ENCODE data around the gene DCHS1. TPM values are rescaled to one million over a fixed set of nuclear protein-coding genes. Genes with fewer than 3 reads are reported as not detected.

Gene DCHS1
- total and polyA plus RNA-seq, 2 of the 13 experiments (the other 11 are each of a cell fraction or from before 2014, with no cell fraction given): under 0.01 to 0.03 TPM

DNA sequence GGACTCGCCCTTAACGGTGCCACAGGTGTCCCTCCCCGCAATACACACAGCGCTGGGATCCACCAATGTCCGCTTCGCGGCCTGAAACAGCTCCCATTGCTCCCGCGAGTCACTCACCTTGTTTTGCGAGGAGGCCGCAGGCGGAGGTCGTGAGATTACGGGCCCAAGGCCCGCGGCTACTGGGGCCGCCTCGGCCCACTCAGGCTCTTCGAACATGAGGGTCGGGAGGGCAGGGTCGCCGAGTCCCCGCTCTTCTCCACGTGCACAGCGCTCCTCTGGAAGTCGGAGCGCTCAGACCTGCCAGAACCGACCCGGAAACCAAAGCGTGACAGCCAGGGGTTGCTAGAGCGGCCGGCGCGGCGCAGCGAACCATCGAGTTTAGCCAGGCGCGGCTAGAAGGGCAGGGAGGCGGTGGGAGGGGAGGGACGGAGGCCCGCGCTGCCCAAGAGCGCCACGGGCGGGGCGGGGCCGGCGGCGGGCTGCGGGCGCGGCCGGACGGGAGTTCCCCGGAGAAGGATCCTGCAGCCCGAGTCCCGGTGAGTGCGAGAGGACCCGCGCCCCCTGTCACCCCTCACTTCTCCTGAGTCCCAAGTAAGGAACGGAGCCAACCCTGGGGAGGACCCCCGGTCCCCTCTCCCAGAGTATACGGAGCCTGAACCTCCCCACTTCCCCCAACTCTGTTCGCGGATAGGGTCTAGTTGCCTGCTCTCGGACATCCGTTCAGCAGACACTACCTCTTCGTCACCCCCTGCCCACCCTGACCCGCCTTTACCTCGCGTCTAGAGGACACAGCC lies 52.1 kb downstream of the DCHS1 start, which contains the start of the genes ILK and RRP8 (continued):
- TF ChIP-seq, protein P1, sequence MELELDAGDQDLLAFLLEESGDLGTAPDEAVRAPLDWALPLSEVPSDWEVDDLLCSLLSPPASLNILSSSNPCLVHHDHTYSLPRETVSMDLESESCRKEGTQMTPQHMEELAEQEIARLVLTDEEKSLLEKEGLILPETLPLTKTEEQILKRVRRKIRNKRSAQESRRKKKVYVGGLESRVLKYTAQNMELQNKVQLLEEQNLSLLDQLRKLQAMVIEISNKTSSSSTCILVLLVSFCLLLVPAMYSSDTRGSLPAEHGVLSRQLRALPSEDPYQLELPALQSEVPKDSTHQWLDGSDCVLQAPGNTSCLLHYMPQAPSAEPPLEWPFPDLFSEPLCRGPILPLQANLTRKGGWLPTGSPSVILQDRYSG (CRISPR knock-in tag; IDR thresholded peaks at IDR 0.05): no peak
- TF ChIP-seq ZNF777 (CRISPR knock-in tag; IDR thresholded peaks at IDR 0.05): peak; percentile 29; the same call in 1 of the 2 replicates
- 0 out of 2 replicates have a peak, but pooled peaks have one; percentile 63 for TF ChIP-seq KLF15 (CRISPR knock-in tag; IDR thresholded peaks at IDR 0.05; ENCODE audit: borderline replicate concordance)
- peak; percentile 86 for TF ChIP-seq ZBTB38 (CRISPR knock-in tag; IDR thresholded peaks at IDR 0.05)
- TF ChIP-seq TRIM24 (CRISPR knock-in tag; IDR thresholded peaks at IDR 0.05): peak; percentile 30; the same call in 1 of the 2 replicates
- TF ChIP-seq BORCS8-MEF2B (CRISPR knock-in tag; IDR thresholded peaks at IDR 0.05): peak; percentile 79; the same call in 1 of the 2 replicates
- TF ChIP-seq ZNF329 (CRISPR knock-in tag; IDR thresholded peaks at IDR 0.05; ENCODE audit: low read depth): peak; percentile 87
- TF ChIP-seq SOX6 (IDR thresholded peaks at IDR 0.05): no peak
- TF ChIP-seq SOX6 (CRISPR knock-in tag; IDR thresholded peaks at IDR 0.05): peak; percentile 57
- peak; percentile 68; the same call in 1 of the 2 replicates for TF ChIP-seq HNRNPUL1 (IDR thresholded peaks at IDR 0.05; ENCODE audit: low read depth, low read length)
- TF ChIP-seq, protein P2, sequence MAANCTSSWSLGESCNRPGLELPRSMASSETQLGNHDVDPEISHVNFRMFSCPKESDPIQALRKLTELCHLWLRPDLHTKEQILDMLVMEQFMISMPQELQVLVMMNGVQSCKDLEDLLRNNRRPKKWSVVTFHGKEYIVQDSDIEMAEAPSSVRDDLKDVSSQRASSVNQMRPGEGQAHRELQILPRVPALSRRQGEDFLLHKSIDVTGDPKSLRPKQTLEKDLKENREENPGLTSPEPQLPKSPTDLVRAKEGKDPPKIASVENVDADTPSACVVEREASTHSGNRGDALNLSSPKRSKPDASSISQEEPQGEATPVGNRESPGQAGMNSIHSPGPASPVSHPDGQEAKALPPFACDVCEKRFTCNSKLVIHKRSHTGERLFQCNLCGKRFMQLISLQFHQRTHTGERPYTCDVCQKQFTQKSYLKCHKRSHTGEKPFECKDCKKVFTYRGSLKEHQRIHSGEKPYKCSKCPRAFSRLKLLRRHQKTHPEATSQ (CRISPR knock-in tag; IDR thresholded peaks at IDR 0.05; ENCODE audit: borderline replicate concordance): peak; percentile 29; the same call in 1 of the 2 replicates
- TF ChIP-seq CENPT (CRISPR knock-in tag; IDR thresholded peaks at IDR 0.05; ENCODE audit: low read depth): no peak; the same call in 1 of the 2 replicates
- no peak for TF ChIP-seq RBAK (CRISPR knock-in tag; IDR thresholded peaks at IDR 0.05)
- peak; percentile 94 for TF ChIP-seq GABPB1 (CRISPR knock-in tag; IDR thresholded peaks at IDR 0.05)
- TF ChIP-seq, protein P3, sequence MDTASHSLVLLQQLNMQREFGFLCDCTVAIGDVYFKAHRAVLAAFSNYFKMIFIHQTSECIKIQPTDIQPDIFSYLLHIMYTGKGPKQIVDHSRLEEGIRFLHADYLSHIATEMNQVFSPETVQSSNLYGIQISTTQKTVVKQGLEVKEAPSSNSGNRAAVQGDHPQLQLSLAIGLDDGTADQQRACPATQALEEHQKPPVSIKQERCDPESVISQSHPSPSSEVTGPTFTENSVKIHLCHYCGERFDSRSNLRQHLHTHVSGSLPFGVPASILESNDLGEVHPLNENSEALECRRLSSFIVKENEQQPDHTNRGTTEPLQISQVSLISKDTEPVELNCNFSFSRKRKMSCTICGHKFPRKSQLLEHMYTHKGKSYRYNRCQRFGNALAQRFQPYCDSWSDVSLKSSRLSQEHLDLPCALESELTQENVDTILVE (CRISPR knock-in tag; IDR thresholded peaks at IDR 0.05): peak; percentile 86; the same call in 1 of the 2 replicates
- TF ChIP-seq, protein P4, sequence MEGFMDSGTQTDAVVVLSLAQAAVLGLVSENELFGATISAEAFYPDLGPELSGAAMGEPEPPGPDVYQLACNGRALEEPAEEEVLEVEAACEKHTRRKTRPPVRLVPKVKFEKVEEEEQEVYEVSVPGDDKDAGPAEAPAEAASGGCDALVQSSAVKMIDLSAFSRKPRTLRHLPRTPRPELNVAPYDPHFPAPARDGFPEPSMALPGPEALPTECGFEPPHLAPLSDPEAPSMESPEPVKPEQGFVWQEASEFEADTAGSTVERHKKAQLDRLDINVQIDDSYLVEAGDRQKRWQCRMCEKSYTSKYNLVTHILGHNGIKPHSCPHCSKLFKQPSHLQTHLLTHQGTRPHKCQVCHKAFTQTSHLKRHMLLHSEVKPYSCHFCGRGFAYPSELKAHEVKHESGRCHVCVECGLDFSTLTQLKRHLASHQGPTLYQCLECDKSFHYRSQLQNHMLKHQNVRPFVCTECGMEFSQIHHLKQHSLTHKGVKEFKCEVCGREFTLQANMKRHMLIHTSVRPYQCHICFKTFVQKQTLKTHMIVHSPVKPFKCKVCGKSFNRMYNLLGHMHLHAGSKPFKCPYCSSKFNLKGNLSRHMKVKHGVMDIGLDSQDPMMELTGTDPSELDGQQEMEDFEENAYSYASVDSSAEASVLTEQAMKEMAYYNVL (CRISPR knock-in tag; IDR thresholded peaks at IDR 0.05; ENCODE audit: borderline replicate concordance): 0 out of 2 replicates have a peak, but pooled peaks have one; percentile 31
- peak; percentile 74 for TF ChIP-seq NFKBIZ (CRISPR knock-in tag; IDR thresholded peaks at IDR 0.05)
- TF ChIP-seq ZNF891 (CRISPR knock-in tag; IDR thresholded peaks at IDR 0.05): peak; percentile 54; the same call in 1 of the 2 replicates
- peak; percentile 62; the same call in 1 of the 2 replicates for TF ChIP-seq CHCHD3 (CRISPR knock-in tag; IDR thresholded peaks at IDR 0.05)
- TF ChIP-seq, protein P5, sequence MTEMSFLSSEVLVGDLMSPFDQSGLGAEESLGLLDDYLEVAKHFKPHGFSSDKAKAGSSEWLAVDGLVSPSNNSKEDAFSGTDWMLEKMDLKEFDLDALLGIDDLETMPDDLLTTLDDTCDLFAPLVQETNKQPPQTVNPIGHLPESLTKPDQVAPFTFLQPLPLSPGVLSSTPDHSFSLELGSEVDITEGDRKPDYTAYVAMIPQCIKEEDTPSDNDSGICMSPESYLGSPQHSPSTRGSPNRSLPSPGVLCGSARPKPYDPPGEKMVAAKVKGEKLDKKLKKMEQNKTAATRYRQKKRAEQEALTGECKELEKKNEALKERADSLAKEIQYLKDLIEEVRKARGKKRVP (CRISPR knock-in tag; IDR thresholded peaks at IDR 0.05): 0 out of 4 replicates have a peak, but pooled peaks of 1 of the 2 experiments have one; percentile 57
- TF ChIP-seq MEF2D (CRISPR knock-in tag; IDR thresholded peaks at IDR 0.05): peak; percentile 62
- no peak for TF ChIP-seq ZFP41 (CRISPR knock-in tag; IDR thresholded peaks at IDR 0.05; ENCODE audit: borderline replicate concordance)
- TF ChIP-seq NCOA2 (CRISPR knock-in tag; IDR thresholded peaks at IDR 0.05): peak; percentile 69
